MM.1S (cell line): ENCODE results near the gene ZNF135.

Source experiments
- DNase-seq: peaks from one replicate; pipeline ENCODE4 v3.0.0-alpha.2; 2015
- H2AFZ ChIP-seq: fragments of 300-600 bp; sonication (generic); 2 replicates; pipeline ENCODE4 v1.6.0; 2016; ENCODE audit warnings: antibody characterized with exemption, low read length
- H3F3A ChIP-seq: fragments of 300-600 bp; sonication (generic); 2 replicates; pipeline ENCODE4 v1.6.1; 2016; ENCODE audit warnings: mild to moderate bottlenecking, antibody characterized with exemption, low read length, moderate library complexity, mixed read lengths; ENCODE audit not compliant: insufficient read depth
- H3K27ac ChIP-seq: fragments of 300-600 bp; sonication (generic); 2 replicates; pipeline ENCODE4 v1.5.1; 2016; ENCODE audit warnings: mild to moderate bottlenecking, low read length
- H3K27me3 ChIP-seq: fragments of 300-600 bp; sonication (generic); replicated peaks from 2 replicates; pipeline ENCODE4 v1.6.0; 2016; ENCODE audit warnings: low read length; ENCODE audit not compliant: insufficient read depth
- H3K36me3 ChIP-seq: fragments of 300-600 bp; sonication (generic); replicated peaks from 2 replicates; pipeline ENCODE4 v1.6.1; 2016; ENCODE audit warnings: mild to moderate bottlenecking, low read length, mixed read lengths; ENCODE audit not compliant: insufficient read depth
- H3K4me1 ChIP-seq: fragments of 300-600 bp; sonication (generic); 2 replicates; pipeline ENCODE4 v1.6.1; 2016; ENCODE audit warnings: low read length, mixed read lengths
- H3K4me2 ChIP-seq: fragments of 300-600 bp; sonication (generic); 2 replicates; pipeline ENCODE4 v1.6.0; 2016; ENCODE audit warnings: low read depth, low read length
- H3K4me3 ChIP-seq: fragments of 300-600 bp; sonication (generic); 2 replicates; pipeline ENCODE4 v1.5.1; 2016; ENCODE audit warnings: low read length, mixed read lengths
- H3K79me2 ChIP-seq: fragments of 300-600 bp; sonication (generic); 2 replicates; pipeline ENCODE4 v1.6.1; 2016; ENCODE audit warnings: mixed run types, low read length, mixed read lengths
- H3K9ac ChIP-seq: fragments of 300-600 bp; sonication (generic); 2 replicates; pipeline ENCODE4 v1.6.1; 2016; ENCODE audit warnings: low read length, mixed read lengths
- H3K9me2 ChIP-seq: fragments of 300-600 bp; sonication (generic); replicated peaks from 2 replicates; pipeline ENCODE4 v1.6.1; 2016; ENCODE audit warnings: mild to moderate bottlenecking, low read length, mixed read lengths; ENCODE audit not compliant: insufficient read depth
- H3K9me3 ChIP-seq: fragments of 300-600 bp; sonication (generic); replicated peaks from 2 replicates; pipeline ENCODE4 v1.6.1; 2016; ENCODE audit warnings: mild to moderate bottlenecking, low read length, mixed read lengths; ENCODE audit not compliant: insufficient read depth
- H4K20me1 ChIP-seq: fragments of 300-600 bp; sonication (generic); 2 replicates; pipeline ENCODE4 v1.6.1; 2016; ENCODE audit warnings: mild to moderate bottlenecking, low read length, moderate library complexity, mixed read lengths; ENCODE audit not compliant: insufficient read depth
- EZH2 ChIP-seq: fragments of 300-600 bp; sonication (generic); optimal IDR thresholded peaks from 2 replicates; pipeline ENCODE3; 2017; ENCODE audit warnings: low read depth, mild to moderate bottlenecking, antibody characterized with exemption, low read length, mixed read lengths
- EZH2phosphoT487 ChIP-seq: fragments of 300-600 bp; sonication (generic); IDR thresholded peaks from 2 replicates; pipeline ENCODE4 v1.6.1; 2018; ENCODE audit warnings: antibody characterized with exemption, low read length
- TF ChIP-seq, protein P1 (sequence below): fragments of 300-600 bp; sonication (generic); IDR thresholded peaks from 2 replicates; pipeline ENCODE4 v1.5.1; 2016; ENCODE audit warnings: antibody characterized with exemption, low read length, mixed read lengths

ZNF135 gene

DNA sequence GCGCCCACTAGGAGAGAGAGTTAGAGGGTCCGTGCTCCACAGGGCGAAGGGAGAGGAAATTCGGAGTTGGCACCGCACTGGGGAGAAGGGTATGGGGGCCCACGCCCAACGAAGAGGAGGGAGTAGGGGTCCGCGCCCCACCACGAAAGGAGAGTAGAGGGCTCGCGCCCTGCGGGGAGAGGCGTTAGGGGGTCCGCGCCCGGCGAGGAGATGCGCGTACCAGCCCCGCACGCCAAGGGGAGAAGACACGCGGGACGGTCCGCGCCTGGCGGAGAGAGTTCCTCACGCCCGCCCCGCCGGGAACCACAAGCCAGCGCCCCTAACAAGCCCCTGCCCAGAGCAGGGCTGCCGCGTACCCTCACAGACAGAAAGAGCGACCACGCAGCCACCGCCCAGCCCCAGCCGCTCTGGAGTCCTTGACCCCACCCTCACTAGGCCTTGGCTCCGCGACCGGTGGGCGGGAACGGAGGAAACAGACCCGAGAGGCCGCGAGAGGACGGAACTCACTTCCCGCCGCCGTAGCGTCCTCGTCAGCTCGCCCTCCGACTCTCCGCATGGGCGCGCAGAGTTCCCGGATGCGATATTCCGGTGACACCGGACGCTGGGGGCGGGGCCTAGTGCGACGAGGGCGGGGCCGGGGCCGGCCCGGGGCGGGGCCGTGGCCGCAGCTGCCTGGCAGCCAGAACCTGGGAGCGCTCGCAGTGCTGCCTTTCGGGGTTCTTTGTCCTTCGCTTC is 58.9 kb downstream of the ZNF135 start:
- H2AFZ ChIP-seq: no peak overlapping the region
- H3K36me3 ChIP-seq: no peaks in the 10 kb centered on the region
- no peaks in the 10 kb centered on the region for H3K9me2 ChIP-seq
- no peaks in the 10 kb centered on the region for H4K20me1 ChIP-seq
- TF ChIP-seq EZH2: no peak
- no peak overlapping the region for H3K4me3 ChIP-seq
- no peaks in the 10 kb centered on the region for H3K27me3 ChIP-seq
- H3F3A ChIP-seq: no peaks in the 10 kb centered on the region
- H3K4me2 ChIP-seq: no peak overlapping the region
- DNase-seq: no peak
- H3K79me2 ChIP-seq: no peaks in the 10 kb centered on the region
- H3K9ac ChIP-seq: no peak overlapping the region
- no peaks in the 10 kb centered on the region for H3K9me3 ChIP-seq
- no peak overlapping the region for H3K27ac ChIP-seq
- H3K4me1 ChIP-seq: no peaks in the 10 kb centered on the region

GRCh38 chr19:58118979-58119733 is 60.1 kb downstream of the ZNF135 start:
- no peaks in the 10 kb centered on the region for H3K79me2 ChIP-seq
- H3K9me3 ChIP-seq: no peaks in the 10 kb centered on the region
- no peaks in the 10 kb centered on the region for H3K36me3 ChIP-seq
- no peak overlapping the region for H3K27ac ChIP-seq
- no peaks in the 10 kb centered on the region for H3K4me1 ChIP-seq
- H3F3A ChIP-seq: no peaks in the 10 kb centered on the region
- H4K20me1 ChIP-seq: no peaks in the 10 kb centered on the region
- no peak for TF ChIP-seq EZH2
- TF ChIP-seq EZH2phosphoT487: no peak
- TF ChIP-seq, protein P1, sequence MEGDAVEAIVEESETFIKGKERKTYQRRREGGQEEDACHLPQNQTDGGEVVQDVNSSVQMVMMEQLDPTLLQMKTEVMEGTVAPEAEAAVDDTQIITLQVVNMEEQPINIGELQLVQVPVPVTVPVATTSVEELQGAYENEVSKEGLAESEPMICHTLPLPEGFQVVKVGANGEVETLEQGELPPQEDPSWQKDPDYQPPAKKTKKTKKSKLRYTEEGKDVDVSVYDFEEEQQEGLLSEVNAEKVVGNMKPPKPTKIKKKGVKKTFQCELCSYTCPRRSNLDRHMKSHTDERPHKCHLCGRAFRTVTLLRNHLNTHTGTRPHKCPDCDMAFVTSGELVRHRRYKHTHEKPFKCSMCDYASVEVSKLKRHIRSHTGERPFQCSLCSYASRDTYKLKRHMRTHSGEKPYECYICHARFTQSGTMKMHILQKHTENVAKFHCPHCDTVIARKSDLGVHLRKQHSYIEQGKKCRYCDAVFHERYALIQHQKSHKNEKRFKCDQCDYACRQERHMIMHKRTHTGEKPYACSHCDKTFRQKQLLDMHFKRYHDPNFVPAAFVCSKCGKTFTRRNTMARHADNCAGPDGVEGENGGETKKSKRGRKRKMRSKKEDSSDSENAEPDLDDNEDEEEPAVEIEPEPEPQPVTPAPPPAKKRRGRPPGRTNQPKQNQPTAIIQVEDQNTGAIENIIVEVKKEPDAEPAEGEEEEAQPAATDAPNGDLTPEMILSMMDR: no peak
- H3K9me2 ChIP-seq: no peaks in the 10 kb centered on the region
- H3K9ac ChIP-seq: no peak overlapping the region
- no peak for DNase-seq
- no peak overlapping the region for H2AFZ ChIP-seq
- H3K4me3 ChIP-seq: no peak overlapping the region
- no peak overlapping the region for H3K4me2 ChIP-seq
- no peaks in the 10 kb centered on the region for H3K27me3 ChIP-seq
